Kasumi-1 (cell line): ENCODE measurements around the gene NPHP3.
"Not testable (repeated sequence)": the region's sequence is repeated elsewhere in the genome, so short reads cannot be mapped to it uniquely, and the experiment has no call there.

Experiments used
- DNase-seq, 2 experiments: peaks; one replicate each; lab custom pipeline; 2025; lab: John Stamatoyannopoulos, UW

Gene NPHP3

GRCh38 chr3:132641837-132642538 lies 80.2 kb downstream of the NPHP3 start:
- DNase-seq = peak; percentile 71 to 88

- DNase-seq = not testable (repeated sequence)
These were observed 80.8 kb downstream of the NPHP3 start for GRCh38 chr3:132641427-132641826.

GRCh38 chr3:132638706-132639105 lies 83.5 kb downstream of the NPHP3 start:
- no peak for DNase-seq

GRCh38 chr3:132637590-132637989 lies 84.6 kb downstream of the NPHP3 start:
- no peak for DNase-seq

- DNase-seq = no peak
These were observed 87.2 kb downstream of the NPHP3 start for GRCh38 chr3:132635052-132635451.
